ENCODE results near the gene NANOS2.
A peak's percentile ranks its signal among the peaks of the same experiment; 100 is the strongest.

- TF ChIP-seq CTCF (IDR thresholded peaks at IDR 0.05; ENCODE audit: low read depth, low read length, poor library complexity, severe bottlenecking) (peak; percentile 31), EZH2phosphoT487 (IDR thresholded peaks at IDR 0.05; ENCODE audit: borderline replicate concordance, low read length) (no peak)
Measured at GRCh38 chr19:45960595-45961235, 46.1 kb upstream of the NANOS2 start.

Data from DOHH2 (cell line).